Measurements from ENCODE around the gene DHCR24. TPM values are rescaled to one million over a fixed set of nuclear protein-coding genes. Genes with fewer than 3 reads are reported as not detected.

DHCR24 gene
- total and polyA plus RNA-seq, 2 of the 13 experiments (the other 11 are each of a cell fraction or from before 2014, with no cell fraction given) = 374 to 448 TPM

DNA sequence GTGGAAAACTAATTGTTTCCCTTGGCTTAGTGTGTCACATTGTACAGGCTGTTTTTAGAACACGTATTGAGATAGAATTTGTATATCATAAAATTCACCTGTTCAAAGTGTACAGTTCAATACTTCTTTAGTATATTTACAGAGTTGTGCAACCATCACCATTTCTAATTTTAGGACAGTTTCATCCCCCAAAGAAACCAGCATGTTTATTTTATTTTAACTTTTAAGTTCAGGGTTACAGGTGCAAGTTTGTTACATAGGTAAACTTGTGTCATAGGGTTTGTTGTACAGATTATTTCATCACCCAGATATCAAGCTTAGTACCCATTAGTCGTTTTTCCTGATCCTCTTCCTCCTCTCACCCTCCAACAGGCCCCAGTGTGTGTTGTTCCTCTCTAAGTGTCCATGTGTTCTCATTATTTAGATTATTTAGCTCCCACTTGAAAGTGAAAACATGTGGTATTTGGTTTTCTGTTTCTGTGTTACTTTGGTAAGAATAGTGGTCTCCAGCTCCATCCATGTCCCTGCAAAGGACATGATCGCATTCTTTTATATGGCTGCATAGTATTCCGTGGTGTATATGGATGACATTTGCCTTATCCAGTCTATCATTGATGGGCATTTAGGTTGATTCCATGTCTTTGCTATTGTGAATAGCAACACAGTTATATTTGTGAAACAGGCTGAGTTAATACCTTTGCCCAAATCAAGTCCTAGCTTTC is 35.2 kb upstream of the DHCR24 start (continued):
- TF ChIP-seq ESRRA (CRISPR knock-in tag; IDR thresholded peaks at IDR 0.05; ENCODE audit: low read depth) (no peak), TMF1 (CRISPR knock-in tag; IDR thresholded peaks at IDR 0.05; ENCODE audit: low read depth) (no peak), HMG20B (CRISPR knock-in tag; conservative IDR thresholded peaks at IDR 0.05) (no peak), REL (CRISPR knock-in tag; conservative IDR thresholded peaks at IDR 0.05) (no peak), SOX6 (IDR thresholded peaks at IDR 0.05) (no peak), SOX6 (CRISPR knock-in tag; IDR thresholded peaks at IDR 0.05) (peak; percentile 23; the same call in 1 of the 2 replicates), CAMTA2 (CRISPR knock-in tag; IDR thresholded peaks at IDR 0.05; ENCODE audit: borderline replicate concordance) (no peak), ZNF75D (CRISPR knock-in tag; IDR thresholded peaks at IDR 0.05; ENCODE audit: borderline replicate concordance) (no peak), RBFOX2 (IDR thresholded peaks at IDR 0.05; ENCODE audit: low read depth, low read length) (no peak), ELF3 (CRISPR knock-in tag; IDR thresholded peaks at IDR 0.05) (0 out of 2 replicates have a peak, but pooled peaks have one; percentile 19), ZNF382 (CRISPR knock-in tag; IDR thresholded peaks at IDR 0.05; ENCODE audit: borderline replicate concordance) (no peak), ZNF704 (CRISPR knock-in tag; IDR thresholded peaks at IDR 0.05; ENCODE audit: borderline replicate concordance) (no peak), ZNF354B (CRISPR knock-in tag; IDR thresholded peaks at IDR 0.05) (no peak), FOXA3 (CRISPR knock-in tag; IDR thresholded peaks at IDR 0.05) (peak; percentile 42; the same call in 1 of the 2 replicates), TIGD3 (CRISPR knock-in tag; IDR thresholded peaks at IDR 0.05; ENCODE audit: borderline replicate concordance) (no peak)
- TF ChIP-seq, protein P1, sequence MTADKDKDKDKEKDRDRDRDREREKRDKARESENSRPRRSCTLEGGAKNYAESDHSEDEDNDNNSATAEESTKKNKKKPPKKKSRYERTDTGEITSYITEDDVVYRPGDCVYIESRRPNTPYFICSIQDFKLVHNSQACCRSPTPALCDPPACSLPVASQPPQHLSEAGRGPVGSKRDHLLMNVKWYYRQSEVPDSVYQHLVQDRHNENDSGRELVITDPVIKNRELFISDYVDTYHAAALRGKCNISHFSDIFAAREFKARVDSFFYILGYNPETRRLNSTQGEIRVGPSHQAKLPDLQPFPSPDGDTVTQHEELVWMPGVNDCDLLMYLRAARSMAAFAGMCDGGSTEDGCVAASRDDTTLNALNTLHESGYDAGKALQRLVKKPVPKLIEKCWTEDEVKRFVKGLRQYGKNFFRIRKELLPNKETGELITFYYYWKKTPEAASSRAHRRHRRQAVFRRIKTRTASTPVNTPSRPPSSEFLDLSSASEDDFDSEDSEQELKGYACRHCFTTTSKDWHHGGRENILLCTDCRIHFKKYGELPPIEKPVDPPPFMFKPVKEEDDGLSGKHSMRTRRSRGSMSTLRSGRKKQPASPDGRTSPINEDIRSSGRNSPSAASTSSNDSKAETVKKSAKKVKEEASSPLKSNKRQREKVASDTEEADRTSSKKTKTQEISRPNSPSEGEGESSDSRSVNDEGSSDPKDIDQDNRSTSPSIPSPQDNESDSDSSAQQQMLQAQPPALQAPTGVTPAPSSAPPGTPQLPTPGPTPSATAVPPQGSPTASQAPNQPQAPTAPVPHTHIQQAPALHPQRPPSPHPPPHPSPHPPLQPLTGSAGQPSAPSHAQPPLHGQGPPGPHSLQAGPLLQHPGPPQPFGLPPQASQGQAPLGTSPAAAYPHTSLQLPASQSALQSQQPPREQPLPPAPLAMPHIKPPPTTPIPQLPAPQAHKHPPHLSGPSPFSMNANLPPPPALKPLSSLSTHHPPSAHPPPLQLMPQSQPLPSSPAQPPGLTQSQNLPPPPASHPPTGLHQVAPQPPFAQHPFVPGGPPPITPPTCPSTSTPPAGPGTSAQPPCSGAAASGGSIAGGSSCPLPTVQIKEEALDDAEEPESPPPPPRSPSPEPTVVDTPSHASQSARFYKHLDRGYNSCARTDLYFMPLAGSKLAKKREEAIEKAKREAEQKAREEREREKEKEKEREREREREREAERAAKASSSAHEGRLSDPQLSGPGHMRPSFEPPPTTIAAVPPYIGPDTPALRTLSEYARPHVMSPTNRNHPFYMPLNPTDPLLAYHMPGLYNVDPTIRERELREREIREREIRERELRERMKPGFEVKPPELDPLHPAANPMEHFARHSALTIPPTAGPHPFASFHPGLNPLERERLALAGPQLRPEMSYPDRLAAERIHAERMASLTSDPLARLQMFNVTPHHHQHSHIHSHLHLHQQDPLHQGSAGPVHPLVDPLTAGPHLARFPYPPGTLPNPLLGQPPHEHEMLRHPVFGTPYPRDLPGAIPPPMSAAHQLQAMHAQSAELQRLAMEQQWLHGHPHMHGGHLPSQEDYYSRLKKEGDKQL (CRISPR knock-in tag; IDR thresholded peaks at IDR 0.05; ENCODE audit: low read depth) = no peak

Measured in HepG2 (cell line).